Measurements from ENCODE around the gene KIAA1143. TPM values are rescaled to one million over a fixed set of nuclear protein-coding genes. Genes with fewer than 3 reads are reported as not detected.

The KIAA1143 gene
- total RNA-seq, 1 donor from 2014 or later = 32.4 TPM

GRCh38 chr3:44762170-44762677, 805 bp upstream of the KIAA1143 start:
- peak overlapping the region; percentile 89 for H3K27ac Mint-ChIP-seq
- H3K36me3 Mint-ChIP-seq = peaks cover 48% of the 10 kb centered on the region
- H3K4me1 Mint-ChIP-seq (ENCODE audit: unreplicated experiment) = peaks cover 9% of the 10 kb centered on the region
- no peaks in the 10 kb centered on the region for H3K27me3 Mint-ChIP-seq
- no peak for DNase-seq (ENCODE audit: extremely low spot score, unreplicated experiment)
- no peaks in the 10 kb centered on the region for H3K9me3 Mint-ChIP-seq
- H3K4me3 Mint-ChIP-seq = peak overlapping the region; percentile 90
- no peak for TF ChIP-seq CTCF (conservative IDR thresholded peaks at IDR 0.05)

DNA sequence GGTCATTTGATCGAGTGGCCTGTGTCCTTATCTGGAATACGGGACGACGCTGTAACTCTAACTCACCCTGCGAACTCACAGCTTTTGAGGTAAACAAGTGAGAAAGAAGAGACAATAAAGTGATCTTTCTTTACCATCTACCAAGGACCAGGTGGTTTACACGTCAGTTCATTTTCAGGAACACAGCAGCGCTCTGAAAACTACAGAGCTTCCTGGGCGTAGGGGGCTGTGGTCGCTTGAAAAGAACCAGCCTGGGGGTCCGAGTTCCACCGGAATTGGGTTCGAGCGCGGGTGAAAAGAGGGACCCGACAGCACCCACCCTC, 357 bp downstream of the KIAA1143 start:
- H3K36me3 Mint-ChIP-seq = peaks cover 44% of the 10 kb centered on the region
- no peak for TF ChIP-seq CTCF (conservative IDR thresholded peaks at IDR 0.05)
- H3K27me3 Mint-ChIP-seq = no peaks in the 10 kb centered on the region
- H3K9me3 Mint-ChIP-seq = no peaks in the 10 kb centered on the region
- no peak for DNase-seq (ENCODE audit: extremely low spot score, unreplicated experiment)
- H3K4me1 Mint-ChIP-seq (ENCODE audit: unreplicated experiment) = peaks cover 12% of the 10 kb centered on the region
- peak overlapping the region; percentile 89 for H3K27ac Mint-ChIP-seq
- H3K4me3 Mint-ChIP-seq = peak overlapping the region; percentile 90

DNA sequence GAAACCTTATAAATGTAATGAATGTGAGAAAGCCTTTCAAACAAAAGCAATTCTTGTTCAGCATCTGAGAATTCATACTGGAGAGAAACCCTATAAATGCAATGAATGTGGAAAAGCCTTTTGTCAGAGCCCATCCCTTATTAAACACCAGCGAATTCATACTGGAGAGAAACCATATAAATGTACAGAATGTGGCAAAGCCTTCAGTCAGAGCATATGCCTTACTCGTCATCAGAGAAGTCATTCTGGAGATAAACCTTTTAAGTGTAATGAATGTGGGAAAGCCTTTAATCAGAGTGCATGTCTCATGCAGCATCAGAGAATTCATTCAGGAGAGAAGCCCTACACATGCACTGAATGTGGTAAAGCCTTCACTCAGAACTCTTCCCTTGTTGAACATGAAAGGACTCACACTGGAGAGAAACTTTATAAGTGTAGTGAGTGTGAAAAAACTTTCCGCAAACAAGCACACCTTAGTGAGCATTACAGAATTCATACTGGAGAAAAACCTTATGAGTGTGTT, 26.7 kb downstream of the KIAA1143 start:
- Mint-ChIP-seq H3K4me3 (no peak overlapping the region), H3K27ac (no peak overlapping the region), H3K36me3 (peaks cover 50% of the 10 kb centered on the region), H3K4me1 (ENCODE audit: unreplicated experiment) (no peaks in the 10 kb centered on the region), H3K27me3 (no peaks in the 10 kb centered on the region), H3K9me3 (peaks cover 24% of the 10 kb centered on the region)
- no peak for TF ChIP-seq CTCF (conservative IDR thresholded peaks at IDR 0.05)
- no peak for DNase-seq (ENCODE audit: extremely low spot score, unreplicated experiment)

GRCh38 chr3:44729384-44729910, 32.0 kb downstream of the KIAA1143 start, which contains the start of gene ZNF501:
Gene ZNF501, plus strand, starts transcription at chr3:44729635. Its CDS starts 4,787 bp downstream, at chr3:44734422.
- H3K4me1 Mint-ChIP-seq (ENCODE audit: unreplicated experiment) = no peaks in the 10 kb centered on the region
- DNase-seq (ENCODE audit: extremely low spot score, unreplicated experiment) = peak; percentile 80
- peak within 1 kb of the TSS; percentile 95 for H3K27ac Mint-ChIP-seq
- H3K27me3 Mint-ChIP-seq = no peaks in the 10 kb centered on the region
- no peak for TF ChIP-seq CTCF (conservative IDR thresholded peaks at IDR 0.05)
- H3K9me3 Mint-ChIP-seq = peaks cover 20% of the 10 kb centered on the region
- peak within 1 kb of the TSS; percentile 93 for H3K4me3 Mint-ChIP-seq
- peaks cover 39% of the 10 kb centered on the region for H3K36me3 Mint-ChIP-seq

GRCh38 chr3:44722103-44722401, 39.4 kb downstream of the KIAA1143 start:
- no peak overlapping the region for H3K4me3 Mint-ChIP-seq
- no peaks in the 10 kb centered on the region for H3K36me3 Mint-ChIP-seq
- H3K9me3 Mint-ChIP-seq = peaks cover 31% of the 10 kb centered on the region
- H3K27me3 Mint-ChIP-seq = no peaks in the 10 kb centered on the region
- H3K27ac Mint-ChIP-seq = no peak overlapping the region
- no peaks in the 10 kb centered on the region for H3K4me1 Mint-ChIP-seq (ENCODE audit: unreplicated experiment)
- TF ChIP-seq CTCF (conservative IDR thresholded peaks at IDR 0.05) = no peak
- no peak for DNase-seq (ENCODE audit: extremely low spot score, unreplicated experiment)

Data from type B pancreatic cell (in vitro differentiated cells).